ENCODE measurements around the gene CPEB3. TPM values are rescaled to one million over a fixed set of nuclear protein-coding genes. Genes with fewer than 3 reads are reported as not detected.
"Not testable (repeated sequence)": the region's sequence is repeated elsewhere in the genome, so short reads cannot be mapped to it uniquely, and the experiment has no call there.

CPEB3 gene
- total and polyA plus RNA-seq, 4 donors, result 1.1 to 5.1 (median 2.8) TPM

- peak; percentile 70 for ATAC-seq (ENCODE audit: insufficient read depth, low FRiP score)
- H3K27ac ChIP-seq (ENCODE audit: low read depth in 1 of 2, low read length in 1 of 2), result peak overlapping the region in 1 of 2 donors; percentile 31
- no peaks in the 10 kb centered on the region for H3K9me3 ChIP-seq (ENCODE audit: control insufficient read depth in 4 of 4, insufficient read depth in 3 of 4, low read length in 3 of 4)
- no peaks in the 10 kb centered on the region for H3K36me3 ChIP-seq (ENCODE audit: control insufficient read depth in 4 of 4, insufficient read depth in 4 of 4, low read length in 4 of 4)
- no peak for TF ChIP-seq CTCF (IDR thresholded peaks at IDR 0.05; ENCODE audit: control extremely low read depth, extremely low read depth)
- 53 to 70% methylated on average over 5 of the region's 5 CpGs for WGBS, 2 donors
- DNase-seq, result peak; percentile 35 to 72 (median 58)
- H3K27me3 ChIP-seq (ENCODE audit: control insufficient read depth in 3 of 3, insufficient read depth in 3 of 3, low read length in 2 of 3), result no peaks in the 10 kb centered on the region
- H3K9ac ChIP-seq (ENCODE audit: insufficient read depth in 1 of 2, low read length in 2 of 2), result peak overlapping the region in 1 of 2 donors; percentile 42
- H3K4me1 ChIP-seq (ENCODE audit: control insufficient read depth in 5 of 5, insufficient read depth in 5 of 5, low read length in 5 of 5), result peaks cover 12 to 43% (median 26%) of the 10 kb centered on the region in 5 donors
- H3K4me3 ChIP-seq, result no peak overlapping the region
Observed at GRCh38 chr10:92122941-92123450, 167.9 kb downstream of the CPEB3 start.

GRCh38 chr10:92121686-92122492 is 169.0 kb downstream of the CPEB3 start:
- DNase-seq (no peak), ATAC-seq (ENCODE audit: insufficient read depth, low FRiP score) (no peak)
- H3K4me3 ChIP-seq, result no peak overlapping the region
- H3K9me3 ChIP-seq (ENCODE audit: control insufficient read depth in 4 of 4, insufficient read depth in 3 of 4, low read length in 3 of 4), result no peaks in the 10 kb centered on the region
- H3K27me3 ChIP-seq (ENCODE audit: control insufficient read depth in 3 of 3, insufficient read depth in 3 of 3, low read length in 2 of 3), result no peaks in the 10 kb centered on the region
- WGBS, 2 donors, result 72 to 81% methylated on average over 3 of the region's 3 CpGs
- no peak overlapping the region for H3K9ac ChIP-seq (ENCODE audit: insufficient read depth in 1 of 2, low read length in 2 of 2)
- TF ChIP-seq CTCF (IDR thresholded peaks at IDR 0.05; ENCODE audit: control extremely low read depth, extremely low read depth), result no peak
- H3K4me1 ChIP-seq (ENCODE audit: control insufficient read depth in 5 of 5, insufficient read depth in 5 of 5, low read length in 5 of 5), result peaks cover 12 to 43% (median 26%) of the 10 kb centered on the region in 5 donors
- H3K36me3 ChIP-seq (ENCODE audit: control insufficient read depth in 4 of 4, insufficient read depth in 4 of 4, low read length in 4 of 4), result no peaks in the 10 kb centered on the region
- peak overlapping the region; percentile 4 to 49 for H3K27ac ChIP-seq (ENCODE audit: low read depth in 1 of 2, low read length in 1 of 2)

GRCh38 chr10:92119340-92119739 is 171.5 kb downstream of the CPEB3 start:
- peaks cover 5 to 26% (median 22%) of the 10 kb centered on the region in 5 donors for H3K4me1 ChIP-seq (ENCODE audit: control insufficient read depth in 5 of 5, insufficient read depth in 5 of 5, low read length in 5 of 5)
- ATAC-seq (ENCODE audit: insufficient read depth, low FRiP score) (no peak), DNase-seq (no peak)
- no peaks in the 10 kb centered on the region for H3K36me3 ChIP-seq (ENCODE audit: control insufficient read depth in 4 of 4, insufficient read depth in 4 of 4, low read length in 4 of 4)
- no peak for TF ChIP-seq CTCF (IDR thresholded peaks at IDR 0.05; ENCODE audit: control extremely low read depth, extremely low read depth)
- no peak overlapping the region for H3K4me3 ChIP-seq
- no peaks in the 10 kb centered on the region for H3K9me3 ChIP-seq (ENCODE audit: control insufficient read depth in 4 of 4, insufficient read depth in 3 of 4, low read length in 3 of 4)
- H3K9ac ChIP-seq (ENCODE audit: insufficient read depth in 1 of 2, low read length in 2 of 2), result no peak overlapping the region
- H3K27me3 ChIP-seq (ENCODE audit: control insufficient read depth in 3 of 3, insufficient read depth in 3 of 3, low read length in 2 of 3), result no peaks in the 10 kb centered on the region
- no peak overlapping the region for H3K27ac ChIP-seq (ENCODE audit: low read depth in 1 of 2, low read length in 1 of 2)

GRCh38 chr10:92114917-92115316 is 176.0 kb downstream of the CPEB3 start:
- not testable (repeated sequence) for H3K9me3 ChIP-seq (ENCODE audit: control insufficient read depth in 4 of 4, insufficient read depth in 3 of 4, low read length in 3 of 4); DNase-seq

More at GRCh38 chr10:92114917-92115316, 176.0 kb downstream of the CPEB3 start:
- ATAC-seq (ENCODE audit: insufficient read depth, low FRiP score); H3K36me3 ChIP-seq (ENCODE audit: control insufficient read depth in 4 of 4, insufficient read depth in 4 of 4, low read length in 4 of 4); H3K4me3 ChIP-seq; H3K27me3 ChIP-seq (ENCODE audit: control insufficient read depth in 3 of 3, insufficient read depth in 3 of 3, low read length in 2 of 3); H3K9ac ChIP-seq (ENCODE audit: insufficient read depth in 1 of 2, low read length in 2 of 2); H3K27ac ChIP-seq (ENCODE audit: low read depth in 1 of 2, low read length in 1 of 2): not testable (repeated sequence)
- H3K4me1 ChIP-seq (ENCODE audit: control insufficient read depth in 5 of 5, insufficient read depth in 5 of 5, low read length in 5 of 5), result peaks cover 6 to 17% (median 8%) of the 10 kb centered on the region in 5 donors
- WGBS, 2 donors, result 87 to 91% methylated on average over 27 to 30 of the region's 30 CpGs
